Urinary bladder (tissue), 4 donors: ENCODE results near the gene GAREM2. TPM values are rescaled to one million over a fixed set of nuclear protein-coding genes. Genes with fewer than 3 reads are reported as not detected.

Experiments
- DNase-seq: peaks from one replicate; pipeline ENCODE4 v3.0.0-alpha.2; 2015; ENCODE audit errors: extremely low spot score
- H3K27ac ChIP-seq: one replicate; pipeline ENCODE4 v1.5.1; 2013; ENCODE audit warnings: low read depth, mild to moderate bottlenecking, moderate library complexity
- H3K36me3 ChIP-seq: one replicate; pipeline ENCODE4 v1.6.1; 2013; ENCODE audit warnings: mild to moderate bottlenecking, moderate library complexity; ENCODE audit not compliant: insufficient read depth
- H3K4me1 ChIP-seq: one replicate; pipeline ENCODE4 v1.6.1; 2013; ENCODE audit warnings: mild to moderate bottlenecking, moderate library complexity; ENCODE audit not compliant: insufficient read depth
- H3K4me3 ChIP-seq: one replicate; pipeline ENCODE4 v1.5.1; 2013; ENCODE audit warnings: low read depth, low read length
- WGBS: extraction: QIAGEN DNeasy Blood & Tissue Kit; methylation state at CpG from one replicate; pipeline ENCODE4 v1.1.7; 2013; 5-methylcytosine and 5-hydroxymethylcytosine counted together
- polyA plus RNA-seq: library from polyadenylated mRNA; stranded (reverse); fragments of 200-250 nt; gene quantifications from one replicate; pipeline ENCODE4 v1.2.3, GENCODE V29; 2013
- total RNA-seq: library from RNA; depleted of rRNA; stranded (reverse); fragments of >200 nt; gene quantifications from one replicate; pipeline ENCODE4 v1.2.3, GENCODE V29; 2014
- donor health status: healthy with polysubstance abuse.
- donor health status: healthy.

Gene GAREM2
- total and polyA plus RNA-seq, 2 donors, result 2.0 to 4.0 TPM

DNA sequence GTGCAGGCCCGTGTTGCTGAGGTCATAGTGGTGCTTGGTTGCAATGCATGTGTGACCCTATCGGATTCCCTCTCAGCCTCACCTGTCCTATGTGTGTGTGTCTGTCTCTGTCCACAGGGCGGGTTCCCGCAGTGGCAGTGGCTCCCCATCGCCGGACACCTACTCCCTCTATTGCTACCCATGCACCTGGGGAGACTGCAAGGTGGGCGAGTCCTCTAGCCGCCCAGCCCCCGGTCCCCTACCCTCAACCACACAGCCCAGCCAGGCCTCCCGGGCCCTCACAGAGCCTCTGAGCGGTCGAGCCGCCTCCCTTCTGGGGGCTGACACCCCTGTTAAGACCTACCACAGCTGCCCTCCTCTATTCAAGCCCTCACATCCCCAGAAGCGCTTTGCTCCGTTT, 14.2 kb downstream of the GAREM2 start:
- Histone ChIP-seq H3K27ac (no peak overlapping the region), H3K4me1 (no peaks in the 10 kb centered on the region), H3K4me3 (no peak overlapping the region), H3K36me3 (no peaks in the 10 kb centered on the region)
- DNase-seq, result no peak
- 95% methylated on average over 15 of the region's 15 CpGs for WGBS

DNA sequence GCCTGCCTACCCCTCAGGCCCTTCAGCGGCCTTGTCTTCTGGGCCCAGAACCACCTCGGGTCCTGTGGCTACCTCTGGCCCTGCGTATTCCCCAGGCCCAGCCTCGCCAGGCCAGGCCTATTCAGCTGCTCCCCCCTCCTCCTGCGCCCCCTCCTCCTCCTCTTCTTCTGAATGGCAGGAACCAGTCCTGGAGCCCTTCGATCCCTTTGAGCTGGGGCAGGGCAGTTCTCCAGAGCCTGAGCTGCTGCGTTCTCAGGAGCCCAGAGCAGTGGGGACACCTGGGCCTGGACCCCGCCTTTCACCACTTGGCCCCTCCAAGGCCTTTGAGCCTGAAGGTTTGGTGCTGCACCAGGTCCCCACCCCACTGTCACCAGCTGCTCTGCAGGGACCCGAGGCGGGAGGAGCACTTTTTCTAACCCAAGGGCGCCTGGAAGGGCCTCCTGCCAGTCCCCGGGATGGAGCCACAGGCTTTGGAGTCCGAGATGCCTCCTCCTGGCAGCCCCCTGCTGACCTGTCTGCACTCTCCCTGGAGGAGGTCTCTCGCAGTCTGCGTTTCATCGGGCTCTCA, 14.7 kb downstream of the GAREM2 start:
- WGBS, result 91% methylated on average over 16 of the region's 16 CpGs

DNA sequence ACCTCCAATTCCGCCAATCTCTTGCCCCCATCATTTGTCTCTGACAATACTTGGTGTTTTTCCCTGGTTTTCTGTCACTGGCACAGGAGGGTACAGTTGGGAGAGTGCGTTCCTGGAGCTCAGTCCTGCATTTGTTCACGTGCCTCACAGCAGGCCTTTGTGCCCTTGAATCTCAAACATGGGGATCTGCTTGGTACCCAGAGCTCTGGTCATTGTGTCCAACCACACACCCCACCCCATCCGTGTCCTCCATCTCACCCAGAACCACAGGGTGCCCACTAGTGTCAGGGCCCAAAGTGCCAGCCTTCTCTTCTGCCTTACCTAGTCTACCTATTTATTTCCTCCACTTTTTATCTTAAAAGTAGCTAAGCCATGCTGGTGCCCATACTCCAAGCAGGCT, 16.2 kb downstream of the GAREM2 start:
- H3K36me3 ChIP-seq, result no peaks in the 10 kb centered on the region
- 89% methylated on average over 4 of the region's 4 CpGs for WGBS
- H3K4me3 ChIP-seq, result no peak overlapping the region
- H3K4me1 ChIP-seq, result no peaks in the 10 kb centered on the region
- no peak for DNase-seq
- no peak overlapping the region for H3K27ac ChIP-seq

More for the DNA sequence above, 14.7 kb downstream of the GAREM2 start:
- no peaks in the 10 kb centered on the region for H3K4me1 ChIP-seq
- no peak overlapping the region for H3K4me3 ChIP-seq
- no peak for DNase-seq
- H3K27ac ChIP-seq, result no peak overlapping the region
- H3K36me3 ChIP-seq, result no peaks in the 10 kb centered on the region

DNA sequence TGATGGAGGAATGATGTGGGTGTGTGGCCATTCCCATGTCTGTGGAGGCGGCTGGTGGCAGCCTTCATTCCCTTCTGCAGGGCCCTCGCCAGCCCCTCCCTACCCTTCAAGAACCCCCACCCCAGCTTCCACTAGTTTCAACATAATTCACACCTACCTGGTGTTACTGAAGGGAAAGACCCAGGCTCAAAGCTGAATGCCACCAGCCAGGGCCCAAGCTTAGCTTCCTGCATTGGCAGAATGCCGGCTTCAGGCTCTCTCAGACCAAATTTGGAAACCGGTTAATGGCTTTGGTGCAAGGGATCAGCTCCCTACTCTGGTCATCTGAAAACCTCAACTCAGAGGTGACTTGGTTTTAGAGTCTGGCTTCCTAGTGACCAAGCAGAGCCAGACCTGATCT, 16.9 kb downstream of the GAREM2 start:
- DNase-seq, result no peak
- no peaks in the 10 kb centered on the region for H3K36me3 ChIP-seq

DNA sequence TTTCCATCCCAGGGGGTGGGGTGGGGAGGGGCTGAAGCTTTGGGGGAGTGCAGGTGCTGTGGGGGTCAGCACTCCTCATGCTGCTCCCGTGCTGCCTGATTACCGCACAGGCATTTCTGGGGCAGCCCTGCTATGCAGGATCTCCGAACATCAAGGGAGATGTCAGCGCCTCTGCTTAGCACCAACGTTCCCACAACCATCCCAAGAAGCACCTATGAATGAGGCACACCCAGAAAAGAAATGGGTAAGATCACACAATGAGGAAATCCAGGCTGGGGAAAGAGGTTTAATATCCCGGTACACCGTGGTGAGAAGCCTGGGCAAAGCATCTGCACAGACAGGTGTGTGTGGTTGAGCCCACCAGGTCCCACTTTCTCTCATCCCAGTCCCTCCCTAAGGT, 17.5 kb downstream of the GAREM2 start:
- Histone ChIP-seq H3K36me3 (no peaks in the 10 kb centered on the region), H3K4me3 (no peak overlapping the region), H3K4me1 (no peaks in the 10 kb centered on the region), H3K27ac (no peak overlapping the region)
- 79% methylated on average over 7 of the region's 7 CpGs for WGBS
- no peak for DNase-seq

More for the DNA sequence above, 16.9 kb downstream of the GAREM2 start:
- 85% methylated on average over 4 of the region's 4 CpGs for WGBS
- H3K4me3 ChIP-seq, result no peak overlapping the region
- no peaks in the 10 kb centered on the region for H3K4me1 ChIP-seq
- no peak overlapping the region for H3K27ac ChIP-seq

DNA sequence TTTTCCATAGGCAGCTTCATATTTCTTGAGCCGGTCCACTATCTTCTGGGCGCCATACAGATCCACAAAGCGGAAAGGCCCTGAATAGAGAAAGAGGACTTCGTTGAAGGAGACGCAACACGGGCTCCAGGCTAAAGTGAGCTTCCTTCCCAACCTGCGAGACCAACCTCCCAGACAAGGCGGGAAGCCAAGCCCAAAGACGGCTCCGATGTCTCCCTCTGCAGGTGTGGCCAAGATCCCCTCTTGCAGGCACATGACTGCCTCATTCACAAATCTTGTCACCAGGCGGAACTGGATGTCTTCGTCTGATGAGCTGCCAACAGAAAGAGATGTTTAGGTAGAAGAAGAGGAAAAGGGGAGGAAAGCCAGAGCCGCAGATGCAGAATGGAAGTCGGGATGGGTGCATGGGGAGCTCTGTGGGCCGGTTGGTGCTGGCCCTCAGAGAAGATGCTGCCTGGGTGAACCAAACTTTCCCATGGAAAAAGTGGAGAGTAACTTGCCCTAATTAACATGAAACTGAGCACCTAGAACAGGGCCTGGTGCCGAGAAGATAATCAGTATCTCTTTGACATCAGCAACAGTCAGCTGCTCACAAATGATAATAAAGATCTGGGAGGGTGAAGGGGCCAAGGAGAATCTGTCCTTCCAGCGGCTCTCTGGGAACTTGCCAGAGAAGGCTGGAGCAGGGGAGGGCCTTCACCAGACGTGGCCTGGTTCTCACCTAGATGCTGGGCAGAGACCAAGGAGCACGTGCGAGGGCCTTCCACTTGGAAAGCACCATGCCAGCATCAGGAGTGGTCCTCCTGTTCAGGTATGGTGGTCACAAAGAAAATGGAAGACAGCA, 18.6 kb downstream of the GAREM2 start:
- H3K4me1 ChIP-seq, result no peaks in the 10 kb centered on the region
- no peak for DNase-seq
- H3K27ac ChIP-seq, result no peak overlapping the region
- H3K36me3 ChIP-seq, result no peaks in the 10 kb centered on the region
- no peak overlapping the region for H3K4me3 ChIP-seq
- WGBS, result 83% methylated on average over 20 of the region's 20 CpGs

DNA sequence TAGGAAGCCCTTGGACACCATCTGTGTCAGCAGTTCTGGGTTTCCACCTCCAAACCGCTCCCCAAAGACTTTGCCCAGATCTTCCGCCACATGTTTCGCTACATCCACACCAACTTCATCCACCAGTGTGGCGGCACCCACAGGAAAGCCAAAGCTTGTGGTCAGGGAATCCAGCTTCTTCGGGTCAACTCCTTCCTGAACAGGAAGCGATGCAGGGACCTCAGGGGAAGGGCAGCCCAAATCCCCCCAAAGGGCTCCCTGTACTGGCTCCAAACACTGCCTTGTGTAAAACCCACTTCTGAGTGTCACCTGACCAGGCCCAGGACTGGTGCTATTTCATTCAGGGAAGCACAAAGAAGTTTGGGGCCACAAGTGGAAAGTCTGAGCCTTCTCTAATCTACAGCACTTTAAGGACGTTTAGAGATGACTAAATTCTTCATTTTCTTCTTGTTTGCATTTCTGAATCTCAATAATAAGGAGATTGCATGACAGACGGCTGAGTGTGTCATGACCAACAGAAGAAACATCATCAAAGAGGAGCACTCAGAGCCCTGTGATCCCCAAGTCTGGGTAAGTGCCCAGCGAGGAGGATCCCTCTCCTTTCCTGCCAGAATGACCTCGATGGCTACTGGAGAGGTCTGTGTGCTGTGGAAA, 20.8 kb downstream of the GAREM2 start:
- no peak overlapping the region for H3K27ac ChIP-seq
- H3K4me1 ChIP-seq, result no peaks in the 10 kb centered on the region
- no peak for DNase-seq
- no peak overlapping the region for H3K4me3 ChIP-seq
- H3K36me3 ChIP-seq, result peaks cover 5% of the 10 kb centered on the region
- 91% methylated on average over 10 of the region's 10 CpGs for WGBS

DNA sequence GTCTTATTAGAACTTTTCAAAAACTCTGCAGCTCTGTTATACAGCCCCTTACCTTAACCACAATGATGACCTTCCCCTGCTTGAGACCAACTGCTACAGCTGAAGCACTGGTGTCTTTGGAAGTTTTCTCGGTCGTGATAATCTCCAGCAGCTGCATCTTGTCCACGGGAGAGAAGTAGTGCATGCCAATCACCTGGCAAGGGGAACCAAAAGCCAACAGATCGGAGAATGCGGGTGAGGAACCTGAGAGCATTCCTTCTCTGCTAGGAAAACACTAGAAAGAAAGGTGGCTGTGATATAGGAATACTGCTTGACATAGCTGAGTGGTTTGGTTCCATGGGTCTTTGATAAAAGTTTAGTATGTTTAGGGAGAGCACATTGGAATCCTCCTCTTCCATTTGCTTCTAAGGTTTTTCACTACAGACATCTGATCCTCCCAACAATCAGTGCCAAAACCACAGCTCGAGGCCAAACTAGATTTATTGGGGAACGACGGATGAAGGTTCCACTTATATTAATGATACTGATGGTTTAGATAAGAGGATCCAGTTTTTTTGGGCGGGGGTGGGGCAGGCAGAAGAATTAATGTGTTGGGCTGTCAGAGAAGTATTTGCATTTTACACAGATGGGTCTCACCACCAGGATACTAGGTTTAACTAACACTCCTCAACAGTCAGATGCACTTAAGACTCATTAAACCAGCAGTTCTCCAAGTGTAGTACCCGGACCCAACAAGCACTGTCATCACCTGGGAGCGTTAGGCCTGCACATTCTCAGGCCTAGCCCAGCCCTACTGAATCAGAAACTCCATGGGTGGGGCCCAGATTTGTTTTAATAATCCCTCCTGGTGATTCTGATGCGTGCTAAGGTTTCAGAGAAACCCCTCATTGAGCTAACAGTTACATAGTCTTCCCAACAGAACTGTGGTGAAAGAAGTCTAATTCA, 22.4 kb downstream of the GAREM2 start:
- Histone ChIP-seq H3K36me3 (peaks cover 9% of the 10 kb centered on the region), H3K27ac (no peak overlapping the region), H3K4me3 (no peak overlapping the region), H3K4me1 (no peaks in the 10 kb centered on the region)
- no peak for DNase-seq
- WGBS, result 55% methylated on average over 12 of the region's 12 CpGs

DNA sequence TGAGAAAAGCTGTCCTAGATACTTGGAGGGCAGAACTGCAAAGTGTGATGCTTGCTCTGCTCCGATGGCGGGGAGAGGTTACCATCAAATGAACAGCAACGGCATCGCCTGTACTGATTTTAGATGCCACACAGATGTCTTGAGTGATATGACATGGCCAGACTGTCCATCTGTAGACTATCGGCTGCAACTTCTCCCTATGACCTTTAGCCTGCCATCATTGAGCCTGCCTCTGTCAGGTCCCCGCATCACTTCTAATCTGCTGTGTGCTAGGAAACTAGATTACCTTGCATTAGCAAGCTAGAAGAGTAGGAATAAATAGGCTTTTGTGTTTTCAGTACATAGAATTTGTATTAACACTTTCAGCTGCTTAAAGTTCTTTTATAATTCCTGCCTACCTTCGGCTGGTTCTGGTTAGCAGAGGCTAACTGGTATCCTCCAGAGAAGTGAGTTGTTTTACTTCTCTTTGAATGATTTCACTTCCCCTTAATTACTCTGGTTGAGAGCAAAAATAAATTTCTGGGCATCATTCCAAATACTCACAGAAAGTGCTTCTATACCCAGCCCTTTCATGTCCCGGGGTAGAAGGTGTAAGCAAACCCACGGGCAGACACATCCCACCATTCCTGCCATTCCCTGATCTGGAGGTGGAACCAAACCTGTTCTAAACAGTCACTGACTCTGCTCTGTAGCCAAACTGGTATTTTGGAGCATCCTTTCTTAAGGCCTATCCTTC, 24.0 kb downstream of the GAREM2 start:
- Histone ChIP-seq H3K4me3 (no peak overlapping the region), H3K4me1 (no peaks in the 10 kb centered on the region), H3K27ac (no peak overlapping the region), H3K36me3 (peaks cover 10% of the 10 kb centered on the region)
- 86% methylated on average over 9 of the region's 9 CpGs for WGBS
- DNase-seq, result no peak

DNA sequence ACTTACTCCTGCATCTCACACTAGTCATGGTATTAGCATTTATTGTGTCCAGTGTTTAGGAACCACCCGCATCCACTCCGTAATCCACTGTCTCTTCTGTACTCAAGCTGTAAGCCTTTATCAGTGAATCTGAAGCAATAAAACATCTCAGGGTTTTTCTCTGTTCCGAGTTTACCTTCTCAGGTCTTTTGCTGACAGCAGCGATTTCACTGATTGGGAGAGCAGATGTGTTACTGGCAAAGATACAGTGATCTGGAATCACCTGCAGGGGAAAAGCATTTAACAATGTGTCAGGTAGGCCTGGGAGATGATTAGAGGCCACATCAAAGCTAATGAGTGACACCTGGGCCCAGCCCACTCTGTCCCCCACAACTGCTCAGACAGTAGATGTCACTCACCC, 24.6 kb downstream of the GAREM2 start:
- no peaks in the 10 kb centered on the region for H3K4me1 ChIP-seq
- 85% methylated on average over 4 of the region's 4 CpGs for WGBS

DNA sequence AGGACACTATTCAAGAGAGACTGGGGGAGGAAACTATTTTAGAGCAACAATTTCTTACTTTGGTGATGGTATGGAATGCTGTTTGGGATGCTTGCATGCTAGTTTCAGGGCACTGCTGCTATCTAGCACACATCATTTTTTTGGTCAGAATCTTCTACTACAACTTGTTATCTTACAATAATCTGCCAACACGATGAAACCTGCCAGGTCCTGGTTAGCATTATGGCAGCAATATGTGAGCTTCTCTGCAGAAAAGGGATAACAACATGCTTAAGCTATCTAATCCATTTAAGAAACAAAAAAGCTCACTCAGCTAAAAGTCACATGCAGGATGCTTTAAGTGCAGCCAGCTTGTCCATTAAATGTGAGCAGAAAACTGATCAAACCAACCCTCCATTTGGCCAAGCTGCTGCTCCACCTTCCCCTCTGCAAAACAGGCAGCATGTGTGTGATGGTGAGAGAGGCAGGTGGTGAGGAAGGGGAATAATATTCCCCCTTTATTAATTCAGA, 30.1 kb downstream of the GAREM2 start:
- no peak overlapping the region for H3K27ac ChIP-seq
- no peak overlapping the region for H3K4me3 ChIP-seq
- DNase-seq, result no peak
- no peaks in the 10 kb centered on the region for H3K4me1 ChIP-seq
- WGBS, result 33% methylated on average over 1 of the region's 1 CpG
- H3K36me3 ChIP-seq, result peaks cover 6% of the 10 kb centered on the region

More for the DNA sequence above, 24.6 kb downstream of the GAREM2 start:
- H3K36me3 ChIP-seq, result peaks cover 10% of the 10 kb centered on the region
- no peak overlapping the region for H3K4me3 ChIP-seq
- no peak overlapping the region for H3K27ac ChIP-seq
- no peak for DNase-seq

DNA sequence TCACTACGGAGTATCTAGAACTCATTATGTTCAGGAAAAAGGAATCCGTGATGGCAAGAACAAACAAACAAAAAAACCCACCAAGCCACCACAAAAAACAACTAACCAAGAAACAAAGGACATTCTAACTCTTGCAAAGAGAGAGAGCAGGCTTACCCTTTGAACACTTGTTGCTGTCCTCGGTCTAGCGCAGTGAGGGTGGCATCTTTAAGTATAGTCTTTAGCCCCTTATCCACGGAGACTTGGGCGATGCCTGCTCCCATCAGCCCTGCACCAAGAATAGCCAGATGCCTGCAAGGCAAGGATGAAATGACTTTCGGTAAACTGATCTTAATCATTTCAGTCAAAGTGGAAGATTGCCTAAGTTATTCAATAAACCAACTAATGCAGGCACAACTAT, 31.0 kb downstream of the GAREM2 start:
- no peak for DNase-seq

More for the DNA sequence above, 31.0 kb downstream of the GAREM2 start:
- no peak overlapping the region for H3K27ac ChIP-seq
- H3K36me3 ChIP-seq, result peaks cover 6% of the 10 kb centered on the region
- H3K4me1 ChIP-seq, result no peaks in the 10 kb centered on the region
- 85% methylated on average over 7 of the region's 7 CpGs for WGBS
- no peak overlapping the region for H3K4me3 ChIP-seq
